ENCODE results near the gene HINFP. TPM values are rescaled to one million over a fixed set of nuclear protein-coding genes. Genes with fewer than 3 reads are reported as not detected.

The HINFP gene
- total and polyA plus RNA-seq, 4 donors: 10.4 to 24.5 (median 17.8) TPM

DNA sequence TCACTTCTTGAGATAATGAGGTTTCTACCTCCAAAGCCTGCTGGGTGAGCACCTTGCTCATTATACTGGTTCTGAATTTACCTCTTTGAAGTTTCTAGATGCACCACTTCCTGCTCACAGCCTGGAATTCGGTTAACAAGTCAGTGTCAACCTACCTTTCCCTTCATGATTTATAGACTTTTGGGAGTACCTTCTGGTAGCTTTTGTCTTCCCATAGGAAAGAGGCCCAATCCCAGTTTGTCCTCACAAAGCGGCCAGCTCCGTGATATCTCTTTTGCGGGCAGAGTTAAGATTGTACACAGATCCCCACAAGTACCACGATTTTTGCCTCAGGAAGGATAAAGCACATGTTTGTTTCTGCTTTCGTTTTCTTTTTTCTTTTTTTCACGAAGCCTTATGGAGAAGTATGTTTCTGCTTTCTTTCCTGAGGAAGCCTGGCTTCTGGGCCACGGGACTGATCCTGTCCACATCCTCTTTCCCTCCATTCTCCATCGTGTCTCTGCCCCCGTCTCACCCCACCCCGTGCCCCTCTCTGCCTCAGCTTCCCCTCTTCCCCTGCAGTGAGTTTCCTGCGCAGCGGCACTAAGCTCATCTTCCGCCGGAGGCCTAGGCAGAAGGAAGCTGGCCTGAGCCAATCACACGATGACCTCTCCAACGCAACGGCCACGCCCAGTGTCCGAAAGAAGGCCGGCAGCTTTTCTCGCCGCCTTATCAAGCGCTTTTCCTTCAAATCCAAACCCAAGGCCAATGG lies 5.7 kb upstream of the HINFP start:
- DNase-seq (peak in 1 of 3 donors; percentile 15), ATAC-seq (ENCODE audit: insufficient read depth, low FRiP score) (peak; percentile 78)
- Histone ChIP-seq H3K9ac (ENCODE audit: insufficient read depth in 1 of 2, low read length in 2 of 2) (no peak overlapping the region), H3K4me1 (ENCODE audit: control insufficient read depth in 5 of 5, insufficient read depth in 5 of 5, low read length in 5 of 5) (peaks cover 0 to 6% (median 1%) of the 10 kb centered on the region in 5 donors), H3K27ac (ENCODE audit: low read depth in 1 of 2, low read length in 1 of 2) (peak overlapping the region in 1 of 2 donors; percentile 79), H3K36me3 (ENCODE audit: control insufficient read depth in 4 of 4, insufficient read depth in 4 of 4, low read length in 4 of 4) (peaks cover 2 to 45% (median 5%) of the 10 kb centered on the region in 4 donors), H3K9me3 (ENCODE audit: control insufficient read depth in 4 of 4, insufficient read depth in 3 of 4, low read length in 3 of 4) (no peaks in the 10 kb centered on the region), H3K4me3 (no peak overlapping the region), H3K27me3 (ENCODE audit: control insufficient read depth in 3 of 3, insufficient read depth in 3 of 3, low read length in 2 of 3) (no peaks in the 10 kb centered on the region)
- WGBS, 2 donors: 36 to 55% methylated on average over 24 of the region's 24 CpGs
- TF ChIP-seq CTCF (IDR thresholded peaks at IDR 0.05; ENCODE audit: control extremely low read depth, extremely low read depth): no peak

GRCh38 chr11:119116235-119116594 lies 5.2 kb upstream of the HINFP start:
- Histone ChIP-seq H3K27me3 (ENCODE audit: control insufficient read depth in 3 of 3, insufficient read depth in 3 of 3, low read length in 2 of 3) (no peaks in the 10 kb centered on the region), H3K4me3 (no peak overlapping the region), H3K27ac (ENCODE audit: low read depth in 1 of 2, low read length in 1 of 2) (peak overlapping the region in 1 of 2 donors; percentile 79), H3K36me3 (ENCODE audit: control insufficient read depth in 4 of 4, insufficient read depth in 4 of 4, low read length in 4 of 4) (peaks cover 2 to 40% (median 5%) of the 10 kb centered on the region in 4 donors), H3K4me1 (ENCODE audit: control insufficient read depth in 5 of 5, insufficient read depth in 5 of 5, low read length in 5 of 5) (peaks cover 0 to 9% (median 4%) of the 10 kb centered on the region in 5 donors), H3K9ac (ENCODE audit: insufficient read depth in 1 of 2, low read length in 2 of 2) (no peak overlapping the region), H3K9me3 (ENCODE audit: control insufficient read depth in 4 of 4, insufficient read depth in 3 of 4, low read length in 3 of 4) (no peaks in the 10 kb centered on the region)
- ATAC-seq (ENCODE audit: insufficient read depth, low FRiP score) (no peak), DNase-seq (no peak)
- no peak for TF ChIP-seq CTCF (IDR thresholded peaks at IDR 0.05; ENCODE audit: control extremely low read depth, extremely low read depth)
- 82 to 88% methylated on average over 10 of the region's 10 CpGs for WGBS, 2 donors

DNA sequence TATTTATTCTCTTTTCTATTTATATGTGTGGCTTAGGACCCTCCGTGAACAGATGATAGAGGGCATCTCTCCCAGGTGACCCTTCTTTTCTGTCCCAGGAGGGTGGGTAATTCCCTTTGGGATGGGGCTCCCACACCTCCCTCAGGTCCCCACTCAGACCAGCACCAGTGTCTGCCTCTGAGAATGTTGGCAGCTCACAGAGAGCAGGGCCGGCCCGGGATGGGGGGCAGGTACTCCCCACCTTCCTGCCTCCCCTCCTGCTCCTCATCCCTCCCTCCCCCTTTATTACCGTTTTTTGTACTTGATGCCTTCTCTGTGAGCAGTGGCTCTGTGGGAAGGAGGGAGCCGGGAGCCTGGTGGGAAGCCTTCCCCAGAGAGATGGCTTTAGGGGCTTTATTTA lies 4.8 kb upstream of the HINFP start:
- WGBS, 2 donors: 82 to 86% methylated on average over 5 of the region's 5 CpGs
- TF ChIP-seq CTCF (IDR thresholded peaks at IDR 0.05; ENCODE audit: control extremely low read depth, extremely low read depth): no peak
- Histone ChIP-seq H3K9ac (ENCODE audit: insufficient read depth in 1 of 2, low read length in 2 of 2) (no peak overlapping the region), H3K4me1 (ENCODE audit: control insufficient read depth in 5 of 5, insufficient read depth in 5 of 5, low read length in 5 of 5) (peaks cover 0 to 9% (median 4%) of the 10 kb centered on the region in 5 donors), H3K9me3 (ENCODE audit: control insufficient read depth in 4 of 4, insufficient read depth in 3 of 4, low read length in 3 of 4) (no peaks in the 10 kb centered on the region), H3K27ac (ENCODE audit: low read depth in 1 of 2, low read length in 1 of 2) (peak overlapping the region in 1 of 2 donors; percentile 79), H3K4me3 (no peak overlapping the region), H3K36me3 (ENCODE audit: control insufficient read depth in 4 of 4, insufficient read depth in 4 of 4, low read length in 4 of 4) (peaks cover 2 to 36% (median 5%) of the 10 kb centered on the region in 4 donors), H3K27me3 (ENCODE audit: control insufficient read depth in 3 of 3, insufficient read depth in 3 of 3, low read length in 2 of 3) (no peaks in the 10 kb centered on the region)
- ATAC-seq (ENCODE audit: insufficient read depth, low FRiP score): no peak
- no peak for DNase-seq
